Measurements from ENCODE around the gene GNAT1.
A peak's percentile ranks its signal among the peaks of the same experiment; 100 is the strongest.

GNAT1 gene

DNA sequence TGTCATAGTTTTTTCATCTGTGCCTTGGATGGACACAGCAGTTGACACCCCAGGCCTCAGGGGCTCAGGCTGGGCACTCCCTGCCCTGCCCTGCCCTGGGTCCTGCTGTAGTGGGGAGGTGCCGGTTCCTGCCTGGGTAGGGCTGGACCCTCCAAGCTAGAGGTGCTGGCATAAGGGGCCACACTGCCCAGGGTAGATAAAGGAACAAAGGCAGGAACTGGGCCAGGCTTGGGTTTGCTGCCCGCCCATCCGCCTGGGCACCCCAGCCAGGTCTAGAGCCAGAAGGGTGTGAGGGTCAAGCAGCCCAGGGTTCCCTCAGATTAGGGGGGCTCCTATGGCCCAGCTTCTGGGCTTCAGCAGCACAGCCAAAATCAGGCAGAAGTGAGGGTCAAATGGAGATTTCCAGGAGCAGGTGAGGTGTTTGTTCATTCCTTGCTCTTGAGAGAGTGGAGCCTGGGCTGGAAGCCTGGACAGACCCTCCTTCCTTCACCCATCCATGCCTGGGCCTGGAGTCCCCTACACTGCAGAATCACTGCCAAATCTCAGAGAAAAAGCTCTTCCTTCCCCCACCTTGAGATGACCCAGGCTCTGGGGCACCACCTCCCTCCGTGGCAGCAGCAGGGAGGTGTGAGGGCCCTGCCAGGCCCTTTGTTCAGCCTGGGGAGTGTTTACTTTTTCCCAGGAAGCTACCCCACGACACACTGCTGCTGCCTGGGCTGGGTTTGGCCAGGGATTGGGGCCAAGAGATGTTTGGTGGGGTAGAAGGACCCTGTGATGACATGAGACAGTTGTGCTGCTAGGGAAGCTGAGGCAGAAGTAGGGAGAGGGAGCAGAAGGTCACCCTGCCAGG, 29.2 kb upstream of the GNAT1 start:
- TF ChIP-seq, protein P1, sequence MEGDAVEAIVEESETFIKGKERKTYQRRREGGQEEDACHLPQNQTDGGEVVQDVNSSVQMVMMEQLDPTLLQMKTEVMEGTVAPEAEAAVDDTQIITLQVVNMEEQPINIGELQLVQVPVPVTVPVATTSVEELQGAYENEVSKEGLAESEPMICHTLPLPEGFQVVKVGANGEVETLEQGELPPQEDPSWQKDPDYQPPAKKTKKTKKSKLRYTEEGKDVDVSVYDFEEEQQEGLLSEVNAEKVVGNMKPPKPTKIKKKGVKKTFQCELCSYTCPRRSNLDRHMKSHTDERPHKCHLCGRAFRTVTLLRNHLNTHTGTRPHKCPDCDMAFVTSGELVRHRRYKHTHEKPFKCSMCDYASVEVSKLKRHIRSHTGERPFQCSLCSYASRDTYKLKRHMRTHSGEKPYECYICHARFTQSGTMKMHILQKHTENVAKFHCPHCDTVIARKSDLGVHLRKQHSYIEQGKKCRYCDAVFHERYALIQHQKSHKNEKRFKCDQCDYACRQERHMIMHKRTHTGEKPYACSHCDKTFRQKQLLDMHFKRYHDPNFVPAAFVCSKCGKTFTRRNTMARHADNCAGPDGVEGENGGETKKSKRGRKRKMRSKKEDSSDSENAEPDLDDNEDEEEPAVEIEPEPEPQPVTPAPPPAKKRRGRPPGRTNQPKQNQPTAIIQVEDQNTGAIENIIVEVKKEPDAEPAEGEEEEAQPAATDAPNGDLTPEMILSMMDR (conservative IDR thresholded peaks at IDR 0.05; ENCODE audit: low read depth, low read length), result no peak
- no peak overlapping the region for H3K4me3 ChIP-seq (ENCODE audit: low read depth, low read length)
- DNase-seq (ENCODE audit: low read depth), result no peak

DNA sequence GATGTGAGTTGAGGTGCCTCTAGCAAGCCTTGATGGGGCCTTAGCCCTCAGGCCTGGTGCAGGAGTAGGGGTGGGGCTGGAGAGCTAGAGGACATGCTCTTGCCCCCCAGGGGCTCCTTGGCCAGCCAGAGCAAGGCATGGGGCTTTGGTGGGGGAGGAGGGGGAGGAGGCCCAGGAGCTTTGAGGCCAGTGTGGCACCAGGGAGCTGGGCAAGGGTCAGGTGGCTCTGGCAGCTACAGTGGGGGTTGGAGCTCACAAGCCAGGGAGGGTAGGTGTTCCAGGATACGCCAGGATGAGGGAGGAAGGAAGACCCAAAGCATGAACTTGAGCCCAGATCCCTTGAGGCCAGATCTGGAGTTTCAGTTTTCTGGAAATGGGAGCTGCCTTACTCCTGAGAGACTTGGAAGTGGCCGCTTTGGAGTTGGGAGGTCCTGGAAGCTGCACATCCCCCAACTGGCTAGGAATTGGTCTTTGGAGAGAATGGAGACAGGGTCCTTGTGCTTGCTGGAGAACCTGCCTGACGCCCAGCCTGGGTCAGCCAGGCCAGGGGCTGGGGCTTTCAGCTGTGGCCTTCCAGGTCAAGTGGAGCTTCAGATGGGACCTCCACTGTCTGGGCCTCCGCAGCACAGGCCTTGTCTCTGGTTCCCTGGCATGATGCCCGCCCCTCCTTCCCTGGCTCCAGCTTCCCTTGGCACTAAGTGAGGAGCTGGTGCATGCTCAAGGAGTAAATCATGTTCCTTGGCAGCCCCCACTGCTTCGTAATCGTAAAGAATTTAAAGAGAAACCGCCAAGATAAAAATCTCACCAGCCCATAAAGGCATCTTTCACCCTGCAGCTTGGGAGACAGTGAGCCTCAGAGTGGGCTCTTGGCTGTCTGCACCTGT, 27.6 kb upstream of the GNAT1 start:
- H3K4me3 ChIP-seq (ENCODE audit: low read depth, low read length), result no peak overlapping the region
- TF ChIP-seq, protein P1 (conservative IDR thresholded peaks at IDR 0.05; ENCODE audit: low read depth, low read length), result no peak
- DNase-seq (ENCODE audit: low read depth), result peak; percentile 38

DNA sequence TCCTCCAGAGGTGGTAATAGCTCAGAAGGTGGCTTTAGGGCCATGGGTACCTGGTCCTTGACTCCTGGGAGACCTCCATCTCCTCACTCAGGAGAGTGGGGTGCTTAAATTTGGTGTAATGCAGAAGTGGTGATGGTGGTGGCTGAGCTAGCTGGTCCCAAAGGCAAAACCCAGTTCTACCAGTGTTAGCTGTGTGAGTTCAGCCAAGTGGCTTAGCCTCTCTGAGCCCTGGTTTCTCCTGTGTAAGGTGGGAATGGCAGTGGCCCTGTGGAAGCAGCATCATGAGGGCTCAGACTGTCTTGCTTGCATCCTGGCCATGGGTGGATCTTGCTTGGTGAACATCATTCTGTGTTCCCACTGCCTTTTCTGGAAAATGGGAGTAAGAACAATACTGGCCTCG, 26.9 kb upstream of the GNAT1 start:
- TF ChIP-seq, protein P1 (conservative IDR thresholded peaks at IDR 0.05; ENCODE audit: low read depth, low read length), result no peak
- no peak for DNase-seq (ENCODE audit: low read depth)
- H3K4me3 ChIP-seq (ENCODE audit: low read depth, low read length), result no peak overlapping the region

DNA sequence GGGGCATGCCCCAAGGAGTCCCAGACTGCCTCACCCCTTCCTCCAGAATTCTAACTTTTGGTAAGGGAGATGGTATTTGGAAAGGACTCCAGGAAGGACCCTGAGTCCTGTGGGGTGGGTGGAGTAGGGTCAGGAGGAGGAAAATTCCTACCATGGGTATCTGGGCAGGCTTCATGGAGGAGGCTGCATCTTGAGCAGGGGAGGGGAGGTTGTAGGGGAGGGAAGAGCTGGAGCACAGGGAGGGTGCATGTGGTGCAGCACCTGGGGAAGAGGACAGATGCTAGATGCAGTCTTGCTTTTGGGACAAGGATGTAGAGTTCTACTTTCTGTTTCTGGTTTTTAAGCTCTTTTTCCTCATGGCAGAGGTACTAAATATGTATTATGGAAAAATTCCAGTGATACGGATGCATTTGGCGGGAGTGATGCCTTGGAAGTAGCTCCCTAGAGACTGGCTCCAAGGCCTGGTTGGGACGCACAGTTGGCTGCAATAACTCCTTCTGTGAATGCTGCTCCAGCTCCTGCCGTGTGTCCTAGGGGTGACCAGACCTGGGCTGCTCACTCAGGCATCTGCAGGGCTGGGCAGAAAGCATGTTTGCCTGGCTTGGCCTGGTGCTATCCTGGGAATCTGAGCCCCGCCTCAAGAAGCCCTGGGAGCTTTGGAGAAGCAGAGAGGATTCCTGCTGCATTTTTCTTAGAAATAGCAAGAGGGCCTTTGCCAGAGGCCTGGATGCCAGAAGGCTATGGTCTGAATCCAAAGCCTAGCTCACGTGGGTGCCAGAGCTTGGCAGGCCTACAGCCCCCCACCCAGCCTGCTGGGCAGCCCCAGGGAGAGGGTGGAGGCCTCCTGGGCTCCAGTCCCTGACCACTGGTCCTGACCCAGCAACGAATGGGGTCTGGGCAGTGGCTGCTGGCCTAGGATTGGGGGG, 26.2 kb upstream of the GNAT1 start:
- H3K4me3 ChIP-seq (ENCODE audit: low read depth, low read length), result no peak overlapping the region
- TF ChIP-seq, protein P1 (conservative IDR thresholded peaks at IDR 0.05; ENCODE audit: low read depth, low read length), result no peak
- no peak for DNase-seq (ENCODE audit: low read depth)

DNA sequence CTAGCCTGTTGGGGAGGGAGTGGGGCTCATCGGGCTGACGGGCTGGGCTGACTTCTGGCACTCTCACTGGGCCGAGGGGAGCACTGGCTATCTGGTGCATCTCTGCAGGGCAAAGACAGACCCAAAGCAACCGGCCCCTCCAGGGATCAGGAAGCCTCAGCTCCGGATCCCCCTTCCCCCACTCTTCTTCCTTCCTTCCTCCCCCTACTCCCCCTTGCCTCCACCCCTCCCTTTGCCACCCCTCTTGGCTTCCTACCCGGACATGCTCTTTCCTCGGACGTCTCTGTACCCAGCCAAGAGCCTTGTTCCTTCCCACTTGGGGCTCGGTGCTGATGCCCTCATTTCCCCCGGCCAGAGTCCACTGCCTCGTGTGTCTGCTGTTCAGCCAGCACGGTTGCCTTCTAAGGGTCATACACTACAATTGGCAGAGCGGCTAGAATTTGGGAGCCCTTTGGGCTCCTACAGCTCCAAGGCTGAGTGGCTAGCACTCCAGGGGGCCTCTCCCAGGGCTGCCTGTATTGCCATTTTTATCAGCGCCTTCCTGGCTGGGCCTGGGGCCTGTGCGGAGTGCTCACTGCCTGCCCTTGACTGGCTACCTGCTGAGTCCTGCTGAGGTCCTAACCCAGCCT, 25.4 kb upstream of the GNAT1 start:
- TF ChIP-seq, protein P1 (conservative IDR thresholded peaks at IDR 0.05; ENCODE audit: low read depth, low read length), result no peak
- H3K4me3 ChIP-seq (ENCODE audit: low read depth, low read length), result no peak overlapping the region
- DNase-seq (ENCODE audit: low read depth), result no peak

DNA sequence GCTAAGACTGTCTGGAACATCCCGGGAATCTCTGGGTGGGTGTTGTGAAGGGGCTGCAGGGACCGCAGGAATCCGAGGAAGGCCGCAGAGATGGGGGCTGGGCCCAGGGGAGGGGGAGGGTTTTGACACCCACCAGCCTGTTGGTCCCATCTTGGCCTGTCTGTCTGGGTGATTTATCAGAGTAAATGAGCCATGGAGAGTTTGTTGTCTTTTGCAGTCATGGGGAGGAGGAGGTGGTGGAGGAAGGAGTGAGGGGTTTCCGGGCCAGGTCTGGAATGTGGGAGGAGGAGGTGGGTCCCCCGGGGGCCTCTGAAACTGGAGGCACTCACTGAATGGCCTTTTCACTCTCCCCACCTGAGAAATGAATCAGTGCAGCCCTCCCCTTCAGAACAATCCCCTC, 24.8 kb upstream of the GNAT1 start:
- TF ChIP-seq, protein P1 (conservative IDR thresholded peaks at IDR 0.05; ENCODE audit: low read depth, low read length), result no peak

More for the DNA sequence above, 24.8 kb upstream of the GNAT1 start:
- no peak overlapping the region for H3K4me3 ChIP-seq (ENCODE audit: low read depth, low read length)
- no peak for DNase-seq (ENCODE audit: low read depth)

All from choroid plexus epithelial cell (primary cell).